BLaER1 treated with 17β-estradiol and CSF1 and Interleukin-3, amounts not matched to agents 10 nM and 100 nM (cell line): Measurements from ENCODE around the gene BLTP3B.

ENCODE experiments used
- H3K27ac ChIP-seq, 11 experiments: shearing (Covaris generic); formaldehyde crosslinking; 2 replicates each; pipeline ENCODE4 v1.8.1; 2022
- H3K27me3 ChIP-seq, 11 experiments: shearing (Covaris generic); formaldehyde crosslinking; 2 replicates each; pipeline ENCODE4 v1.8.1; 2022
- H3K36me3 ChIP-seq, 11 experiments: shearing (Covaris generic); formaldehyde crosslinking; 2 replicates each; pipeline ENCODE4 v1.8.1; 2022
- H3K4me1 ChIP-seq, 10 experiments: shearing (Covaris generic); formaldehyde crosslinking; 2 replicates each; pipeline ENCODE4 v1.8.1; 2022
- H3K4me2 ChIP-seq, 11 experiments: shearing (Covaris generic); formaldehyde crosslinking; 2 replicates each; pipeline ENCODE4 v1.8.1; 2022
- H3K4me3 ChIP-seq, 10 experiments: shearing (Covaris generic); formaldehyde crosslinking; 2 replicates each; pipeline ENCODE4 v1.8.1; 2022
- H3K9ac ChIP-seq, 11 experiments: shearing (Covaris generic); formaldehyde crosslinking; 2 replicates each; pipeline ENCODE4 v1.8.1; 2022
- H3K9me3 ChIP-seq, 11 experiments: shearing (Covaris generic); formaldehyde crosslinking; replicated peaks in 1 of 11; 2 replicates each; pipeline ENCODE4 v1.8.1; 2022
- H4K20me1 ChIP-seq, 11 experiments: shearing (Covaris generic); formaldehyde crosslinking; 2 replicates each; pipeline ENCODE4 v1.8.1; 2022
- Cebpa-rat ChIP-seq, 11 experiments: shearing (Covaris generic); IDR thresholded peaks; 2 replicates each; pipeline ENCODE4 v1.8.1; 2022

BLTP3B gene

DNA sequence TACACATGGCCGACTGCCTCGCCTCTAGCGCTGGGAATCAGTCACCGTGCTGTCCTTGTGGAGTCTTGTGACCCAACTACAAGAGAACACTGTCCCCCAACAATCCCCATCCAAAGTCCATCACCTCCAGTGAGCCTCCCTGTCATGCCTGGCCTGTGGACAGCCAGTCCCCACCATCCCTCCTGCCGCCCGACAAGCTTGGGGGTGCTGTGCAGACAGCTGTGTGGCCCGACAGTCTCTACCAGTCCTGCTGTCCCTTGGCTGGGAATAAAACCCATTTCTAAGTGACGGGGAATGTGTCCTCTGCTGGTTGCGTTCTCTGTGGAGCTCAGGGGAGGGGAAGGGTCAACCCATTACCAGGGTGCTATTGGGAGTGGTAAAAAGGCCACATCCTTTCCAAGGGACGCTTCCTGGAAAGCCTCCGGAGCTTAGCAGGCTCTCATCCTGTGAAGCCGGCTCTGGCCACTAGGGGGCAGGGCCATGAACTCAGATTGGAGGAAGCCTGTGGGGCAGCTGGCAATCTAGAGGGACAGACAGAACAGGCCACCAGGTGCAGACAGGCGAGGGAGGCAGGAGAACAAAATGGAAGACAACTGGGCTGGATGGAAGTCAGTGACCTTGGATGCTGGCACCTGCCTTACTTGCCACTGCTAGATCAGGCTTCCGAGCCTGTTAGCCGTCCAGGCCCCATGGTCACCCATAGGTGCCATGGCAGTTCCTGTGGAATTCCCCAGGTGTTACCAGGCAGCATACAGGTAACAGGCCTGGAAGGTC lies 12.0 kb upstream of the BLTP3B start:
- no peak overlapping the region for H3K4me3 ChIP-seq
- H3K27me3 ChIP-seq, result no peaks in the 10 kb centered on the region
- peaks cover 0 to 6% (median 0%) of the 10 kb centered on the region in 11 experiments; a peak in 2 of 22 replicates for H3K36me3 ChIP-seq
- peaks cover 0 to 7% (median 0%) of the 10 kb centered on the region in 11 experiments; a peak in 6 of 22 replicates for H3K9me3 ChIP-seq
- no peak overlapping the region for H3K9ac ChIP-seq
- no peaks in the 10 kb centered on the region for H4K20me1 ChIP-seq
- H3K4me2 ChIP-seq, result no peak overlapping the region
- TF ChIP-seq Cebpa-rat (IDR thresholded peaks at IDR 0.05), result no peak
- no peak overlapping the region for H3K27ac ChIP-seq
- H3K4me1 ChIP-seq, result peaks cover 0 to 19% (median 17%) of the 10 kb centered on the region in 10 experiments; a peak in 15 of 20 replicates

DNA sequence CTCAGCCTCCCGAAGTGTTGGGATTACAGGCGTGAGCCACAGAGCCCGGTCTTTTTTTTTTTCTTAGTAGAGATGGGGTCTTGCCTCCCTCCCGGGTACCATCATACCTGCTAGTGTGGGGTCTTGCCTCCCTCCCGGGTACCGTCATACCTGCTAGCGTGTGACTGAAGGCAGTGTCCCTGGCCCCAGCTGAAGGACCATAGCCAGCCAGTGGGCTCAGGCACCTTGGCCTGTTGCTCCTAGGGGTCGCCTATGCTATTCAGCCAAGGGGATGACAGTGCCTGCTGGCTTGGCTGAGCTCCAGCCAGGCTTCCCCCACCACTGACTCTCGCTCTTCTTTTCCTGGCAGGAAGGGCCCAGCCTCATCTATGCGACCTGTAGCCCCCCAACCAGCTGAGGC lies 10.5 kb upstream of the BLTP3B start:
- Histone ChIP-seq H3K27ac (no peak overlapping the region), H3K4me1 (peaks cover 0 to 7% (median 5%) of the 10 kb centered on the region in 10 experiments; a peak in 12 of 20 replicates), H3K9ac (no peak overlapping the region), H4K20me1 (no peaks in the 10 kb centered on the region), H3K4me2 (no peak overlapping the region), H3K9me3 (no peaks in the 10 kb centered on the region), H3K36me3 (no peaks in the 10 kb centered on the region), H3K27me3 (no peaks in the 10 kb centered on the region), H3K4me3 (no peak overlapping the region)
- TF ChIP-seq Cebpa-rat (IDR thresholded peaks at IDR 0.05), result no peak

DNA sequence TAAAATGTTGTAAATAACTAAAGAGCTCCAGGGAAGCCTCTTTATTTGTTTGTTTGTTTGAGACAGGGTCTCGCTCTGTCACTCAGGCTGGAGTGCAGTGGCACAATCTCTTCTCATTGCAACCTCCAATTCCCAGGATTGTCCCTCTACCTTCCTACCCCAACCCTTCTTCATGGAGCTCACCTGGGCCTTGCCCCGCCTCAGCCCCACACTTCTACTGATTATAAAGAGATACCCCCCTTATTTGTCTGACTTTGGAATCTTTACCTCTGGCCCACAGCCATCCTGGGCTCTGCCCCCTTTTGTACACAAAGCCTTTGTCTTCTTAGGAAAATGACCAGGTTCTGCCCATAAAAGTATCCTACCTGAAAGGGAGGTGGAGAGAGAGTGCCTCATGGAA lies 9.1 kb upstream of the BLTP3B start:
- Histone ChIP-seq H3K4me2 (no peak overlapping the region), H3K36me3 (no peaks in the 10 kb centered on the region), H3K27ac (no peak overlapping the region), H3K9ac (no peak overlapping the region), H3K4me1 (no peaks in the 10 kb centered on the region), H3K9me3 (0 out of 22 replicates have a peak, but pooled peaks cover 0 to 7% (median 0%) of the 10 kb centered on the region in 11 experiments), H4K20me1 (no peaks in the 10 kb centered on the region), H3K27me3 (no peaks in the 10 kb centered on the region), H3K4me3 (no peak overlapping the region)
- TF ChIP-seq Cebpa-rat (IDR thresholded peaks at IDR 0.05), result no peak

DNA sequence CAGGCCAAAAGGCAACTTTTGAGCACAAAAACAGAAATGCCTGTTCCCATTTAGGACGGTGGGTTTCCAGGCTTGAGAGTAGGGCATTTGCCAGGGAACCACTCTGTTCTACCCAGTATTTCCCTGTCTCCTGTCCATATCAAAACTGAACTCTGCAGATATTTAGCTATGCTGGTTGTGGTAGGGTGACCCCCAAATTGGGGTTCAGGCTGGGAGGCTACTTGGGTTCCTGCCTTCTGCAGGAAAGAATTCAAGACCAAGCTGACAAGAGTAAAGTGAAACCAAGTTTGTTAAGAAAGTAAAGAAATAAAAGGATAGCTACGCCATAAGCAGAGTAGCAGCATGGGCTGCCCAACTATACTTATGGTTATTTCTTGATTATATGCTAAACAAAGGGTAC lies 3.6 kb upstream of the BLTP3B start:
- no peak overlapping the region for H3K9ac ChIP-seq
- peaks cover 0 to 10% (median 0%) of the 10 kb centered on the region in 11 experiments; a peak in 2 of 22 replicates for H4K20me1 ChIP-seq
- H3K27me3 ChIP-seq, result no peaks in the 10 kb centered on the region
- H3K27ac ChIP-seq, result no peak overlapping the region
- H3K36me3 ChIP-seq, result no peaks in the 10 kb centered on the region
- H3K9me3 ChIP-seq, result peaks cover 0 to 7% (median 0%) of the 10 kb centered on the region in 11 experiments; a peak in 1 of 22 replicates
- no peak overlapping the region for H3K4me2 ChIP-seq
- peaks cover 10 to 20% (median 12%) of the 10 kb centered on the region in 10 experiments for H3K4me1 ChIP-seq
- no peak overlapping the region for H3K4me3 ChIP-seq
- TF ChIP-seq Cebpa-rat (IDR thresholded peaks at IDR 0.05), result no peak

DNA sequence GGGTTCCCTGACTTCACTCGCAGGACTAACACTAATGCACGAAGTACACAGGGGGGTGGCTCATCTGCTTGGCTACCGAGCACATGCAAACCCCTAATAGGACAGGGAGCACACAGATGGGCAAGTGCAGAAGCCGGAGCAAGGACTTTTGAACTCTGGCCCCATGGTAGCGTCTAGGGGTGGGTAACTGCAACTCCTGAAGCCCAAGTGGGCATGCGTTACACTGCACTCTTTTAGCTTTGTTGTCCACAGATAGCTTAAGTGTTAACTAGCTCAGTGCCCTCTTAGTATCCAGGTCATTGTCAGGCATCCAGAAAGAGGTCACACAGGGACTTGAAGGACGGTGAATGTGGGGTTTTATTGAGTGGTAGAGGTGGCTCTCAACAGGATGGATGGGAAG lies 3.0 kb upstream of the BLTP3B start:
- Histone ChIP-seq H3K4me3 (no peak overlapping the region), H3K36me3 (no peaks in the 10 kb centered on the region; a peak in 1 of 22 replicates), H3K9me3 (peaks cover 0 to 7% (median 0%) of the 10 kb centered on the region in 11 experiments; a peak in 1 of 22 replicates), H3K27me3 (no peaks in the 10 kb centered on the region), H3K9ac (no peak overlapping the region), H3K4me2 (no peak overlapping the region), H3K27ac (no peak overlapping the region), H4K20me1 (peaks cover 0 to 16% (median 0%) of the 10 kb centered on the region in 11 experiments; a peak in 3 of 22 replicates), H3K4me1 (peaks cover 16 to 26% (median 18%) of the 10 kb centered on the region in 10 experiments)
- no peak for TF ChIP-seq Cebpa-rat (IDR thresholded peaks at IDR 0.05)

DNA sequence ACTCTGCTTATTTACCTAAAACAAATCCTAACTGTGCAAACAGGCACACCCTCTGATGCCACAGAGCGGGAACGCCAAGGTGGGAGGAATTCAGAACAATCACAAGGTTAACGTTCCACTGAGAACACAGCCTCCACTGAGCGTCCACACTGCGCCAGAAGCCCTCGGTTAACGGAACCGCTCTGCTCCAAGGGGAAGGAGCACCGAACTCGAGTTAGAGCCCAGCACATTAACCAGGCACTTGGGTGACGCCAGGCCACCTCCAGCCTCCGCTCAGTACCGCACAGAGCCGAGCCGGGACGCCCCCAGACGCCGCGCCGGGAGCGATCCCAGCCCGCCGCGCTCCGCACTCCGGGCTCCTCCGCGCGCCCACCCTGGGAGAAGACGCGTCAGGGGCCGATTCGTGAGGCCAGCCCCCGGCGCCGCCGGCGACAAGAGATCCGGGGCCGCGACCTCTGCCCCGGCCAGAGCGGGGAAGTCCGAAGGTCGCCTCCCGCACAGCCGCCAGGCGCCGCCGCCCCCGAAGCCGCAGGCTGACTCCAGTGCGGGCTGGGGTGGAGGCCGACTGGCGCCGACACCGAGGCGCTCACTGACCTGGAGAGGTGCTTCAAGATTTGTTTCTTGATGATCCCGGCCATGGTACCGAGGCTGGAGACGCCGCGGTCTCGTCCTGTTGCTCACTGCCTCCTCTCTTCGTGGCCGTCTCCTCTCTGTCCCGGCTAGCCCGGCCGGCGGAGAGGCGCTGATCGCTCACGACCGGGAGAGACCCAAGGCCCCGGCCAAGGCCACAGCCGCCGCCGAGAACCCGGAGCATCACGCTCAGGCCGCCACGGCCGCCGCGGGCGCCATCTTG lies 450 bp downstream of the BLTP3B start:
- Histone ChIP-seq H3K4me1 (peaks cover 38 to 59% (median 45%) of the 10 kb centered on the region in 10 experiments), H3K27ac (peak overlapping the region; percentile 93 to 99 (median 97))

DNA sequence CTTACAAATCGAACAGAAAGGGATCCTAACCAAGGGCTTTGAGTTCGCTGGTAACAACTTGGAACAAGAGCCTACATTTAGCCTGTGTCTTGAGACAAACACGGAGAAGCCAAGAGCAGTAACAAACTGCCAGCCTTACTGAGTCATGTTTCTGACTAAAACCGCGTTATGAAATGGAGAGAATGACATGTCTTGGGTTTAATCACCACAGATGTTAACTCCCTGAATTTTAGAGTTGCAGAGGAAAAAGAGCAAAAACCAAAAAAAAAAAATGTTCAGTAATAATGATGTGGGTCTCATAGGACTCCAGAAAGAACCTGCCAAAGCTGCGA lies 1.0 kb downstream of the BLTP3B start:
- Histone ChIP-seq H3K4me1 (peaks cover 39 to 65% (median 48%) of the 10 kb centered on the region in 10 experiments), H3K4me3 (peak overlapping the region; percentile 81 to 100 (median 95)), H3K9ac (peak overlapping the region; percentile 92 to 99 (median 98)), H3K9me3 (peaks cover 0 to 6% (median 0%) of the 10 kb centered on the region in 11 experiments; a peak in 1 of 22 replicates), H3K27ac (peak overlapping the region; percentile 93 to 99 (median 97)), H3K36me3 (no peaks in the 10 kb centered on the region; a peak in 1 of 22 replicates), H3K4me2 (peak overlapping the region; percentile 65 to 88 (median 85)), H3K27me3 (no peaks in the 10 kb centered on the region), H4K20me1 (peaks cover 5 to 55% (median 30%) of the 10 kb centered on the region in 11 experiments; a peak in 17 of 22 replicates)
- TF ChIP-seq Cebpa-rat (IDR thresholded peaks at IDR 0.05), result no peak

More for the DNA sequence above, 450 bp downstream of the BLTP3B start:
- H3K36me3 ChIP-seq, result no peaks in the 10 kb centered on the region; a peak in 1 of 22 replicates
- H3K4me2 ChIP-seq, result peak overlapping the region; percentile 65 to 88 (median 85)
- peak overlapping the region; percentile 81 to 100 (median 95) for H3K4me3 ChIP-seq
- H3K9ac ChIP-seq, result peak overlapping the region; percentile 92 to 99 (median 98)
- peaks cover 5 to 49% (median 24%) of the 10 kb centered on the region in 11 experiments; a peak in 17 of 22 replicates for H4K20me1 ChIP-seq
- TF ChIP-seq Cebpa-rat (IDR thresholded peaks at IDR 0.05), result no peak
- H3K9me3 ChIP-seq, result peaks cover 0 to 6% (median 0%) of the 10 kb centered on the region in 11 experiments; a peak in 1 of 22 replicates
- no peaks in the 10 kb centered on the region for H3K27me3 ChIP-seq

DNA sequence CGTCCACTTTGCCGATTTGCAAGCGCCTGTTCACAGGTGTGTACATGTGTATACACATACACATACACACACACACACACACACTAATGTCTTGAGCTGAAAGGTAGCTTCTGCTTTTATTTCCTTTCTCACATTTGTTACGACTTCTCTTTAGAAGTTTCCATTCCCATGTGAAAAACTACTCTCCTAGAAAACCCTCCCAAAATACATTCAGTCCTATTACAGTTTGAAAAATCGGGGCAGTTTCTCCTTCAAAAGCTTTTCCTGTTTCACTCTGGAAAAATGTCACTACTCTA lies 3.9 kb downstream of the BLTP3B start:
- Histone ChIP-seq H3K4me1 (peaks cover 39 to 64% (median 46%) of the 10 kb centered on the region in 10 experiments), H4K20me1 (peaks cover 5 to 80% (median 37%) of the 10 kb centered on the region in 11 experiments; a peak in 17 of 22 replicates), H3K27me3 (no peaks in the 10 kb centered on the region), H3K9ac (peak overlapping the region in 7 of 11 experiments; percentile 3 to 67 (median 59); a peak in 11 of 22 replicates), H3K4me3 (peak overlapping the region in 5 of 10 experiments; percentile 23 to 57 (median 51); a peak in 9 of 20 replicates), H3K36me3 (no peaks in the 10 kb centered on the region; a peak in 1 of 22 replicates), H3K4me2 (peak overlapping the region; percentile 28 to 97 (median 69)), H3K9me3 (0 out of 22 replicates have a peak, but pooled peaks cover 0 to 5% (median 0%) of the 10 kb centered on the region in 11 experiments), H3K27ac (peak overlapping the region in 8 of 11 experiments; percentile 12 to 70 (median 49); a peak in 12 of 22 replicates)
- TF ChIP-seq Cebpa-rat (IDR thresholded peaks at IDR 0.05), result no peak
